H1 (cell line): ENCODE results near the gene MTHFD1. TPM values are rescaled to one million over a fixed set of nuclear protein-coding genes. Genes with fewer than 3 reads are reported as not detected.

Experiments used
- CTCF ChIA-PET: fragments of 300-600 bp; sonication (Branson Sonifier 250); formaldehyde crosslinking; loops from one replicate; lab custom pipeline; 2021; ENCODE audit not compliant: partially characterized antibody; lab: Charles Lee
- POLR2A ChIA-PET: fragments of 300-600 bp; sonication (Branson Sonifier 250); formaldehyde crosslinking; loops from one replicate; lab custom pipeline; 2021; ENCODE audit warnings: inconsistent platforms; ENCODE audit not compliant: partially characterized antibody; lab: Charles Lee
- DNase-seq, 2 experiments: peaks; one replicate each; pipeline versions ENCODE4 v3.0.0 to v3.0.0-alpha.2; 2010 to 2022; ENCODE audit warnings: low spot score in 2 of 2, low read depth in 1 of 2, mixed read lengths in 1 of 2
- FAIRE-seq: peaks from 2 replicates; lab custom pipeline; 2011; peaks lifted over from hg19 to GRCh38; lab: Jason Lieb, UNC
- H2AFZ ChIP-seq: 2 replicates; pipeline ENCODE4 v1.8.1; 2012; ENCODE audit warnings: low read length, inconsistent platforms
- H2AK5ac ChIP-seq: 2 replicates; pipeline ENCODE4 v1.6.1; 2013; ENCODE audit warnings: low read depth, low read length
- H2BK120ac ChIP-seq: replicated peaks from 2 replicates; pipeline ENCODE3; 2013; ENCODE audit warnings: low read depth, low read length, inconsistent platforms
- H2BK12ac ChIP-seq: 2 replicates; pipeline ENCODE4 v1.6.1; 2013; ENCODE audit warnings: low read depth, low read length
- H2BK15ac ChIP-seq: 2 replicates; pipeline ENCODE4 v1.6.1; 2013; ENCODE audit warnings: low read length
- H2BK20ac ChIP-seq: 2 replicates; pipeline ENCODE4 v1.6.1; 2013; ENCODE audit warnings: low read length
- H2BK5ac ChIP-seq: 2 replicates; pipeline ENCODE4 v1.6.1; 2013; ENCODE audit warnings: low read depth, low read length
- H3K14ac ChIP-seq: 2 replicates; pipeline ENCODE4 v1.6.1; 2013; ENCODE audit warnings: inconsistent platforms; ENCODE audit not compliant: insufficient read length
- H3K18ac ChIP-seq: 2 replicates; pipeline ENCODE4 v1.6.1; 2013; ENCODE audit warnings: low read length; ENCODE audit errors: extremely low read depth
- H3K23ac ChIP-seq: 2 replicates; pipeline ENCODE4 v1.6.1; 2013; ENCODE audit warnings: inconsistent platforms; ENCODE audit not compliant: insufficient read length
- H3K23me2 ChIP-seq: 2 replicates; pipeline ENCODE4 v1.6.1; 2013; ENCODE audit warnings: low read depth, low read length
- H3K27ac ChIP-seq: 2 replicates; pipeline ENCODE4 v1.6.1; 2011; ENCODE audit warnings: low read depth, low read length, inconsistent platforms
- H3K27me3 ChIP-seq, 4 experiments: replicated peaks in 1 of 4; 1 replicate in 1 of 4; 2 replicates in 3 of 4; pipeline versions ENCODE4 v1.6.1 to v1.8.1; 2011 to 2013; ENCODE audit warnings: low read length in 3 of 4, mild to moderate bottlenecking in 3 of 4, inconsistent platforms in 2 of 4, mixed read lengths in 2 of 4, moderate library complexity in 1 of 4; ENCODE audit not compliant: control insufficient read depth in 3 of 4, insufficient read depth in 3 of 4; ENCODE audit errors: extremely low read depth in 1 of 4
- H3K36me3 ChIP-seq, 4 experiments: 2 replicates each; pipeline versions ENCODE4 v1.6.1 to v1.8.1; 2011 to 2013; ENCODE audit warnings: mild to moderate bottlenecking in 4 of 4, low read length in 3 of 4, moderate library complexity in 2 of 4, control low read depth in 1 of 4, inconsistent platforms in 1 of 4; ENCODE audit not compliant: insufficient read depth in 4 of 4, control insufficient read depth in 2 of 4
- H3K4ac ChIP-seq: replicated peaks from 2 replicates; pipeline ENCODE3; 2013; ENCODE audit warnings: low read length, low read depth, mixed read lengths, inconsistent platforms; ENCODE audit not compliant: insufficient read length
- H3K4me1 ChIP-seq, 4 experiments: replicated peaks in 1 of 4; 1 replicate in 1 of 4; 2 replicates in 3 of 4; pipeline versions ENCODE4 v1.6.1 to v1.8.1; 2011 to 2013; ENCODE audit warnings: low read length in 3 of 4, inconsistent platforms in 2 of 4, mixed read lengths in 1 of 4; ENCODE audit not compliant: insufficient read depth in 4 of 4, control insufficient read depth in 3 of 4
- H3K4me2 ChIP-seq, 2 experiments: 2 replicates each; pipeline versions ENCODE4 v1.6.1 to v1.8.1; 2011 to 2013; ENCODE audit warnings: low read depth in 2 of 2, low read length in 2 of 2, control low read depth in 1 of 2, inconsistent platforms in 1 of 2, mild to moderate bottlenecking in 1 of 2; ENCODE audit not compliant: insufficient read depth in 1 of 2
- H3K4me3 ChIP-seq, 4 experiments: fragments of 200-600, 300-600 bp in 1 of 4; sonication (generic), shearing (Covaris generic), sonication (Bioruptor Twin) in 1 of 4; 2 replicates each; pipeline versions ENCODE4 v1.5.1 to v1.8.1; 2011 to 2016; ENCODE audit warnings: low read length in 4 of 4, low read depth in 3 of 4, control low read depth in 2 of 4, inconsistent platforms in 2 of 4, mild to moderate bottlenecking in 2 of 4, mixed read lengths in 1 of 4, moderate library complexity in 1 of 4; ENCODE audit not compliant: insufficient read depth in 2 of 4; ENCODE audit errors: extremely low read depth in 1 of 4
- H3K56ac ChIP-seq: replicated peaks from 2 replicates; pipeline ENCODE3; 2013; ENCODE audit warnings: low read depth, mild to moderate bottlenecking, mixed read lengths, low read length, inconsistent platforms; ENCODE audit not compliant: insufficient read length
- H3K79me1 ChIP-seq: 2 replicates; pipeline ENCODE4 v1.6.1; 2013; ENCODE audit warnings: low read depth, low read length, control low read depth
- H3K79me2 ChIP-seq, 2 experiments: 2 replicates each; pipeline versions ENCODE4 v1.6.1 to v1.8.1; 2012 to 2013; ENCODE audit warnings: low read length in 2 of 2, mild to moderate bottlenecking in 2 of 2, inconsistent platforms in 1 of 2; ENCODE audit not compliant: insufficient read depth in 2 of 2, control insufficient read depth in 1 of 2
- H3K9ac ChIP-seq, 4 experiments: replicated peaks in 1 of 4; 1 replicate in 1 of 4; 2 replicates in 3 of 4; pipeline versions ENCODE4 v1.6.1 to v1.8.1; 2011 to 2013; ENCODE audit warnings: low read depth in 3 of 4, low read length in 3 of 4, control low read depth in 2 of 4, mild to moderate bottlenecking in 2 of 4, moderate library complexity in 2 of 4, inconsistent platforms in 1 of 4; ENCODE audit errors: extremely low read depth in 1 of 4
- H3K9me3 ChIP-seq, 2 experiments: 2 replicates each; pipeline versions ENCODE4 v1.6.1 to v1.8.1; 2012 to 2013; ENCODE audit warnings: mild to moderate bottlenecking in 2 of 2, moderate library complexity in 2 of 2, control low read depth in 1 of 2, inconsistent platforms in 1 of 2, low read depth in 1 of 2, low read length in 1 of 2, mixed read lengths in 1 of 2; ENCODE audit not compliant: insufficient read depth in 2 of 2
- H4K20me1 ChIP-seq, 2 experiments: replicated peaks in 1 of 2; 2 replicates each; pipeline versions ENCODE3 to v1.8.1; 2011 to 2013; ENCODE audit warnings: inconsistent platforms in 2 of 2, low read length in 2 of 2, mild to moderate bottlenecking in 1 of 2; ENCODE audit not compliant: insufficient read depth in 2 of 2, control insufficient read depth in 1 of 2
- H4K5ac ChIP-seq: 2 replicates; pipeline ENCODE4 v1.6.1; 2013; ENCODE audit warnings: low read length, low read depth, mixed read lengths, inconsistent platforms; ENCODE audit not compliant: insufficient read length
- H4K8ac ChIP-seq: 2 replicates; pipeline ENCODE4 v1.8.0; 2013; ENCODE audit warnings: mild to moderate bottlenecking, moderate library complexity, low read length, inconsistent platforms; ENCODE audit not compliant: insufficient read depth; ENCODE audit errors: extremely low read depth
- H4K91ac ChIP-seq: replicated peaks from 2 replicates; pipeline ENCODE3; 2013; ENCODE audit warnings: low read length, mixed read lengths, inconsistent platforms; ENCODE audit not compliant: insufficient read length
- CHD2 ChIP-seq: IDR thresholded peaks from 2 replicates; pipeline ENCODE4 v1.6.1; 2012; ENCODE audit warnings: low read length, improper control_type of control experiment
- MAFK ChIP-seq: IDR thresholded peaks from 2 replicates; pipeline ENCODE4 v1.6.1; 2012; ENCODE audit warnings: low read depth, mild to moderate bottlenecking, improper control_type of control experiment, low read length
- POU5F1 ChIP-seq: IDR thresholded peaks from 2 replicates; pipeline ENCODE4 v1.6.1; 2011; ENCODE audit warnings: low read depth, mild to moderate bottlenecking, low read length, moderate library complexity
- RBBP5 ChIP-seq: IDR thresholded peaks from 2 replicates; pipeline ENCODE4 v1.7.1; 2012; ENCODE audit warnings: low read depth, mild to moderate bottlenecking, inconsistent platforms, low read length, moderate library complexity, borderline replicate concordance
- RXRA ChIP-seq: IDR thresholded peaks from 2 replicates; pipeline ENCODE4 v1.6.1; 2011; ENCODE audit warnings: low read depth, mild to moderate bottlenecking, low read length, moderate library complexity; ENCODE audit not compliant: insufficient read depth
- SUZ12 ChIP-seq: fragments of 200-600 bp; sonication (generic); IDR thresholded peaks from 2 replicates; pipeline ENCODE4 v1.6.1; 2012; ENCODE audit warnings: mild to moderate bottlenecking, inconsistent platforms, low read length, moderate library complexity, mixed read lengths
- WGBS, 2 experiments: shearing (Covaris generic) in 1 of 2; methylation state at CpG; one replicate each; pipeline versions ENCODE4 v1.1.6 to v1.1.7; 2013 to 2015; ENCODE audit warnings: low lambda C conversion rate in 2 of 2, mixed read lengths in 2 of 2, inconsistent platforms in 1 of 2, low coverage in 1 of 2, missing lambda C conversion rate in 1 of 2; ENCODE audit not compliant: insufficient replicate concordance in 2 of 2, insufficient coverage in 1 of 2, insufficient read length in 1 of 2; ENCODE audit errors: extremely low coverage in 1 of 2, missing lambda C conversion rate in 1 of 2; 5-methylcytosine and 5-hydroxymethylcytosine counted together
- polyA plus RNA-seq, 7 experiments: library from polyadenylated mRNA; depleted of rRNA in 3 of 7; stranded (reverse) in 5 of 7; unstranded in 2 of 7; fragments of >200 nt in 5 of 7; fragments of 200-250 nt in 2 of 7; gene quantifications; 1 replicate in 5 of 7; 2 replicates in 1 of 7; 4 replicates in 1 of 7; pipeline versions ENCODE4 v1.2.1 to v1.2.3, GENCODE V29; 2011 to 2013; ENCODE audit warnings: missing spikeins in 2 of 7, mixed read lengths in 2 of 7
- total RNA-seq: library from RNA; stranded (reverse); fragmentation: NEBNext Ultra II Directional; extraction: Animal tissue kit (Norgen Biotek cat#: 25700); gene quantifications from 2 replicates; pipeline ENCODE4 v1.2.1, GENCODE V29; 2021

Gene MTHFD1
- total and polyA plus RNA-seq, 2 of the 8 experiments (the other 6 are each of a cell fraction or from before 2014, with no cell fraction given) = 79.7 to 332 TPM

- no peak overlapping the region for H2AFZ ChIP-seq
- no peak overlapping the region for H4K8ac ChIP-seq
- H3K4ac ChIP-seq = no peak overlapping the region
- H3K27me3 ChIP-seq = no peaks in the 10 kb centered on the region
- H3K14ac ChIP-seq = no peak overlapping the region
- no peak overlapping the region for H2BK12ac ChIP-seq
- POLR2A ChIA-PET = interaction anchor here (1.1 to 2.3 kb wide), 2 partner anchors 40 to 44 kb away, joined by 4 to 7 read pairs; no protein-coding TSS in a partner anchor
- no peak overlapping the region for H3K18ac ChIP-seq
- no peak overlapping the region for H2BK120ac ChIP-seq
- H2BK20ac ChIP-seq = no peak overlapping the region
- no peaks in the 10 kb centered on the region for H3K4me1 ChIP-seq
- no peak overlapping the region for H4K5ac ChIP-seq
- no peak overlapping the region for H3K23ac ChIP-seq
- H3K4me3 ChIP-seq = no peak overlapping the region
- H3K79me2 ChIP-seq = no peaks in the 10 kb centered on the region
- H3K36me3 ChIP-seq = no peaks in the 10 kb centered on the region
- 98% methylated on average over 3 of the region's 3 CpGs; no CpG with 5 or more reads in 1 of the 2 experiments for WGBS, 2 experiments
- H3K4me2 ChIP-seq = no peak overlapping the region
- no peak for DNase-seq
- H3K23me2 ChIP-seq = no peaks in the 10 kb centered on the region
- no peak overlapping the region for H3K27ac ChIP-seq
- TF ChIP-seq RBBP5 = no peak
- TF ChIP-seq CHD2 = no peak
- no peak for TF ChIP-seq POU5F1
- no peak for TF ChIP-seq RXRA
- TF ChIP-seq MAFK = peak; percentile 14; the same call in 1 of the 2 replicates
- TF ChIP-seq SUZ12 = no peak
- H4K91ac ChIP-seq = no peak overlapping the region
- no peak for FAIRE-seq
- no peak overlapping the region for H2BK5ac ChIP-seq
- H4K20me1 ChIP-seq = no peaks in the 10 kb centered on the region
- H3K56ac ChIP-seq = no peak overlapping the region
- no peak overlapping the region for H2AK5ac ChIP-seq
- no peak overlapping the region for H3K9ac ChIP-seq
- no peaks in the 10 kb centered on the region for H3K79me1 ChIP-seq
- CTCF ChIA-PET = interaction anchor here (0.7 to 9.4 kb wide), 2 partner anchors 62 to 81 kb away, joined by 3 to 56 read pairs; no protein-coding TSS in a partner anchor
- no peak overlapping the region for H2BK15ac ChIP-seq
- H3K9me3 ChIP-seq = no peaks in the 10 kb centered on the region
These were observed 40.4 kb upstream of the MTHFD1 start for GRCh38 chr14:64347748-64348147.
